Naive thymus-derived CD8-positive, alpha-beta T cell (primary cell): ENCODE data around the gene ADD2. TPM values are rescaled to one million over a fixed set of nuclear protein-coding genes. Genes with fewer than 3 reads are reported as not detected.
A peak's percentile ranks its signal among the peaks of the same experiment; 100 is the strongest.

ENCODE experiments used
- ATAC-seq, 2 donors: fragments of 150-1000 bp; cut with Tn5 transposase in 1 of 2; sonication (Bioruptor Pico), chemical (Tn5 transposase) in 1 of 2; 1 replicate in 1 of 2; 2 replicates in 1 of 2; pipeline ENCODE4 v1.10.0; 2021; ENCODE audit warnings: mild to moderate bottlenecking in 2 of 2, moderate library complexity in 2 of 2
- POLR2A ChIA-PET: fragments of 350-600 bp; sonication (Branson Sonifier 250); formaldehyde crosslinking; loops from one replicate; lab custom pipeline; 2021; ENCODE audit warnings: antibody characterized with exemption; lab: Charles Lee
- DNase-seq, 10 donors: peaks; one replicate each; pipeline versions ENCODE4 v3.0.0 to v3.0.0-alpha.2; 2020 to 2022
- H3K27ac Mint-ChIP-seq, 10 donors: one replicate each; pipeline ENCODE4 v1.8.0; 2020 to 2022; ENCODE audit warnings: mild to moderate bottlenecking in 10 of 10, mixed read lengths in 10 of 10, moderate library complexity in 4 of 10, inconsistent platforms in 1 of 10
- H3K27me3 Mint-ChIP-seq, 5 donors: one replicate each; pipeline ENCODE4 v1.8.0; 2021 to 2022; ENCODE audit warnings: mixed read lengths in 5 of 5
- H3K36me3 Mint-ChIP-seq, 3 donors: one replicate each; pipeline ENCODE4 v1.8.0; 2020 to 2022; ENCODE audit warnings: mixed read lengths in 3 of 3, mild to moderate bottlenecking in 2 of 3, inconsistent platforms in 1 of 3
- H3K4me1 Mint-ChIP-seq, 4 donors: one replicate each; pipeline ENCODE4 v1.8.0; 2021 to 2022; ENCODE audit warnings: mixed read lengths in 4 of 4
- H3K4me3 Mint-ChIP-seq, 10 donors: one replicate each; pipeline ENCODE4 v1.8.0; 2020 to 2022; ENCODE audit warnings: mild to moderate bottlenecking in 10 of 10, mixed read lengths in 10 of 10, moderate library complexity in 6 of 10, inconsistent platforms in 1 of 10
- H3K9me3 Mint-ChIP-seq, 9 donors: one replicate each; pipeline ENCODE4 v1.8.0; 2020 to 2022; ENCODE audit warnings: mixed read lengths in 9 of 9, mild to moderate bottlenecking in 3 of 9, inconsistent platforms in 1 of 9, moderate library complexity in 1 of 9
- polyA plus RNA-seq, 3 donors: library from polyadenylated mRNA; unstranded; fragments of 300-500 nt; fragmentation: Illumina TruSeq; gene quantifications; one replicate each; pipeline ENCODE4 v1.2.3, GENCODE V29; 2021
- total RNA-seq, 8 experiments: library from RNA in 2 of 8; stranded (reverse) in 2 of 8; gene quantifications; one replicate each; pipeline ENCODE4 v1.2.3 and lab custom pipeline; 2021 to 2026

Gene ADD2
- total and polyA plus RNA-seq, 5 experiments from 2014 or later: 1.8 to 10.9 (median 4.7) TPM

GRCh38 chr2:70757966-70758365 is 10.0 kb downstream of the ADD2 start:
- Mint-ChIP-seq H3K4me1 (peaks cover 0 to 5% (median under 1%) of the 10 kb centered on the region in 4 donors), H3K4me3 (no peak overlapping the region), H3K27me3 (peaks cover 0 to 16% (median 1%) of the 10 kb centered on the region in 5 donors), H3K9me3 (no peaks in the 10 kb centered on the region), H3K36me3 (peaks cover 0 to 2% (median 0%) of the 10 kb centered on the region in 3 donors), H3K27ac (no peak overlapping the region)
- POLR2A ChIA-PET: no interaction called here
- DNase-seq (no peak), ATAC-seq (no peak)

DNA sequence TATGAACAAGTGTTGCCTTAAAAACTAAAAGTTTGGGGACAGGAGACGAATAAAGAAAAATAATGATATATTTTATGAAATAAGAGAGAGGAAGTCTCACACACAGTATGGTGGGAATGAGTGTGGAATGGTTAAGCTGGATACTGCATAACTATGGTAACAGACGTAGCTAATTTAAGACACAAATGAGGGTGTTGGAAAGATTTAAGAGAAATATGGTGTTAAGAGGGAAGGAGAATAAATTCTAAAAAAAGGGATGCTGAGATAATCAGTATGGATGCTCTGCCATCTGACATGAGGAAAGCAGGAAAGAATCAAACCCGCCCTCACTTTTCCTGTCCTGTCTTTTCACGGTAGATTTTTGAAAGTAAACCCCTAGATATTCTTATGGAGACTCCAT is 10.6 kb downstream of the ADD2 start:
- Mint-ChIP-seq H3K4me3 (no peak overlapping the region), H3K4me1 (peaks cover 0 to 5% (median under 1%) of the 10 kb centered on the region in 4 donors), H3K9me3 (no peaks in the 10 kb centered on the region), H3K36me3 (peaks cover 0 to 2% (median 0%) of the 10 kb centered on the region in 3 donors), H3K27me3 (peaks cover 0 to 16% (median 1%) of the 10 kb centered on the region in 5 donors), H3K27ac (no peak overlapping the region)
- POLR2A ChIA-PET: no interaction called here
- ATAC-seq (no peak), DNase-seq (no peak)

- ATAC-seq (no peak), DNase-seq (no peak)
- H3K36me3 Mint-ChIP-seq: peaks cover 0 to 2% (median 0%) of the 10 kb centered on the region in 3 donors
- H3K4me3 Mint-ChIP-seq: no peak overlapping the region
- H3K27ac Mint-ChIP-seq: no peak overlapping the region
- peaks cover 0 to 16% (median 1%) of the 10 kb centered on the region in 5 donors for H3K27me3 Mint-ChIP-seq
- H3K9me3 Mint-ChIP-seq: no peaks in the 10 kb centered on the region
- POLR2A ChIA-PET: no interaction called here
- H3K4me1 Mint-ChIP-seq: peaks cover 0 to 5% (median under 1%) of the 10 kb centered on the region in 4 donors
Observed at GRCh38 chr2:70756128-70756527, 11.9 kb downstream of the ADD2 start.

DNA sequence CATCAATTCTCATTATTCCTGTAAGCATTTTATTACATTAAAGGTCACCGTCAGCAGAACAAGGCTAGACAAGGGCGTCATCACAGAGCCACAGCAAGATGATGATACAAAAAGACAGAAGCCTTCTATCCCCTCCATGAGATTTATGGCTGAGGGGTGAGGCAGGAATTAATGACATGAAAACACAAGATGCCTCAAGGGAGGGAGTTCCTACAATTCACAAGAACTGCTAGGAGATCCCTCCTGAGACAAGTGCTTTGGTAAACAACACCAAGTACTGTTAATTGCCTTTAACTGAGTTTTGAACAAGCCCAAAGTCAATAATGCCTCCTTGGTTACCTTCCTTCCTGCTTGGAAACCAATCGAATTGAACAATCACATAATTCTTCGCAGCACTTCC is 14.1 kb downstream of the ADD2 start:
- ATAC-seq: no peak
- peaks cover 0 to 3% (median under 1%) of the 10 kb centered on the region in 4 donors for H3K4me1 Mint-ChIP-seq
- no peak for DNase-seq
- H3K36me3 Mint-ChIP-seq: peaks cover 0 to 2% (median 0%) of the 10 kb centered on the region in 3 donors
- no peak overlapping the region for H3K4me3 Mint-ChIP-seq
- H3K27me3 Mint-ChIP-seq: peaks cover 0 to 18% (median under 1%) of the 10 kb centered on the region in 5 donors
- POLR2A ChIA-PET: no interaction called here
- H3K27ac Mint-ChIP-seq: no peak overlapping the region
- H3K9me3 Mint-ChIP-seq: no peaks in the 10 kb centered on the region

DNA sequence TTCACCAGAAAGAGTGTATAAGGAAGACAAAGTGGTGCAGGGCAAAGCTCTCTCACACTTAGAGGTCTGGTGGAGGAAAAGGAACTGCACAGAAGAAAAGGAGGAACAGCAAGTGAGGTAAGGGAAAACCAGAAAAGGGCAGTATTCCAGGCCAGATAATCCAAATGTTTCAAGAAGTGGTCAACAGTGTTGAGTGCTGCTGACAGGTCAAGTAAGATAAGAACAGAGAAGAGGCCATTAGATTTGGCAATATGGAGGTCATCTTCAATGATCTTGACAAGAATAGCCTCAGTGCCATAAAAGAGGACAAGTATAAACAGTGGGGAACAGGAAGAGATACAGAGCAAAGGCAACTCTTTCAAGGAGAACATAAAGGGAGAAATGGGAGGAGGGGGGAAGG is 15.0 kb downstream of the ADD2 start:
- POLR2A ChIA-PET: no interaction called here
- Mint-ChIP-seq H3K4me3 (no peak overlapping the region), H3K9me3 (no peaks in the 10 kb centered on the region), H3K27me3 (peaks cover 0 to 13% (median 1%) of the 10 kb centered on the region in 5 donors), H3K27ac (no peak overlapping the region), H3K36me3 (peaks cover 0 to 2% (median 0%) of the 10 kb centered on the region in 3 donors), H3K4me1 (peaks cover 0 to 6% (median under 1%) of the 10 kb centered on the region in 4 donors)
- ATAC-seq: no peak
- DNase-seq: no peak

DNA sequence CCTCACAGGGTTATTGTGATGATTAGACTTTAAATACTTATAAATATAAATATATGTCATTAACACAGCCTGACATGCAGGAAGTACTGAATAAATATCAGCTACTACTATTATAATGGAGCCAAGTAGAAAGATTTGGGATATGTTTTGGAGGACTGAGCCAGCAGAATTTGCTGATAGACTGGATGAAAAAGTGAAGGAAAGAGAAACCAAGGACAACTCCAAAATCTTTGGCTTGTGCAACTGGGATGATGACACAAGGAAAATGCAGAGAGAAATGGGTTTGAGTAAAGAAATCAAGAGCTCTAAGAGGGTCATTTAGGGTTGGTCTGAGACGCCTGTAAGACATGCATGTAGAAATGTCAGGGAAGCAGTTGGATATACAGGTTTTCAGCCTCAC is 15.6 kb downstream of the ADD2 start:
- ATAC-seq: no peak
- Mint-ChIP-seq H3K36me3 (peaks cover 0 to 2% (median 0%) of the 10 kb centered on the region in 3 donors), H3K27me3 (peaks cover 0 to 10% (median 1%) of the 10 kb centered on the region in 5 donors), H3K4me3 (no peak overlapping the region), H3K27ac (no peak overlapping the region), H3K4me1 (peaks cover 0 to 8% (median 3%) of the 10 kb centered on the region in 4 donors), H3K9me3 (peaks cover 0 to 1% (median 0%) of the 10 kb centered on the region in 9 donors)
- DNase-seq: no peak
- POLR2A ChIA-PET: no interaction called here

GRCh38 chr2:70751881-70752280 is 16.1 kb downstream of the ADD2 start:
- ATAC-seq: no peak
- H3K4me1 Mint-ChIP-seq: peaks cover 0 to 11% (median 5%) of the 10 kb centered on the region in 4 donors

DNA sequence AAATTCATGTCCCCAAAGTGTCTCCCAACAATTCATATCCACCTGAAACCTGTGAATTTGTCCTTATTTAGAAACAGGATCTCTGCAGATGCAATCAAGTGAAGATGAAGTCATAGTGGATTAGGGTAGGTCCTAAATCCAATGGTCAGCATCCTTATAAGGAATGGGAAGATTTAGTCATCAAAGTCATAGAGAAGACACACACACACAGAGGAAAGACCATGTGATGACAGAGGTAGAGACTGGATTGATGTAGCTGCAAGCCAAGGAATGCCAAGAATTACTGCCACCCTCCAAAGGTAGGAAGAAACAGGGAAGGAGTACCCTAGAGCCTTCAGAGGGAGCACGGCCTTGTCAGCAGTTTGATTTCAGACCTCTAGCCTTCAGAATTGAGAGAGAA is 17.7 kb downstream of the ADD2 start:
- H3K4me1 Mint-ChIP-seq: peaks cover 0 to 14% (median 5%) of the 10 kb centered on the region in 4 donors
- peaks cover 0 to 3% (median 0%) of the 10 kb centered on the region in 9 donors for H3K9me3 Mint-ChIP-seq
- peaks cover 0 to 8% (median 0%) of the 10 kb centered on the region in 5 donors for H3K27me3 Mint-ChIP-seq
- no peak for DNase-seq
- ATAC-seq: no peak
- H3K36me3 Mint-ChIP-seq: no peaks in the 10 kb centered on the region
- no peak overlapping the region for H3K4me3 Mint-ChIP-seq
- POLR2A ChIA-PET: no interaction called here
- H3K27ac Mint-ChIP-seq: no peak overlapping the region

More at GRCh38 chr2:70751881-70752280, 16.1 kb downstream of the ADD2 start:
- Mint-ChIP-seq H3K4me3 (no peak overlapping the region), H3K27me3 (peaks cover 0 to 11% (median 1%) of the 10 kb centered on the region in 5 donors), H3K27ac (no peak overlapping the region), H3K9me3 (peaks cover 0 to 3% (median 0%) of the 10 kb centered on the region in 9 donors), H3K36me3 (peaks cover 0 to 2% (median 0%) of the 10 kb centered on the region in 3 donors)
- POLR2A ChIA-PET: no interaction called here
- no peak for DNase-seq

DNA sequence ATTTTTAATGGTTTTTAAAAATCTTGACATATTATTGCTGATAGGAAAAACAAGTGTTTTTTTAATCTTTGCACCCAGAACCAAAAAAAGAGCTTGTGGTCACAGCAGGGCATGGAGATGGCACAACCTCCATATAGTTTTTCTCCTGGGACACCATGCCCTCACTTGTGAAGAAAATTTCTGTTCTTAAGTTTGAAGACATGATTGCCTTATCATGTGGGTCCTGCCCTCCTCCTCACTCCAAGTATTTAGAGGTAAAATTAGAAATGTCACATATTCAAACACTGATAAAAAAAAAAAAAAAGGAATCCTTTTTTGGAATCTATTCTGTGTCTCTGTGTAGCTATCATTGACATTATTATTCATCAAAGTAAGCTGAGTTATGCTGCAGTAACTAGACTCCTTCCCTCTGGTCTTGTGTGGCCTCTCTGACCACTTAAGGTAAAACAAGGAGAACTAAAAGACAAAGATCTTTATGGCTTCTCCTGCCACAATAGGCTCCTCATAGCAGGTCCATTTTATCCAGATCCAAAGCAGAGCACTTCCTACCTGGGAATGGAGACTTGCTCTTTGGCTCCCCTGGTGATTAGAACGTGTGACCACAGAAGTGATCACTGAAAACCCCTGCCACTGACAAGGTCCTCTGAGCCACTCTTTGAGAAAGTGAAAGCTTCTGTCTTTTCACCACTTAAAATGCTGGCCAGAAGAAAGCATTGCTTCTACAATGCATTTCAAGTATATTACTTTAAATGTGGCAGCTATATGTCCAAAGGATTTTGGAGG is 19.8 kb downstream of the ADD2 start:
- Mint-ChIP-seq H3K4me1 (peaks cover 0 to 14% (median 5%) of the 10 kb centered on the region in 4 donors), H3K9me3 (peaks cover 0 to 3% (median 0%) of the 10 kb centered on the region in 9 donors), H3K27me3 (peaks cover 0 to 8% (median 0%) of the 10 kb centered on the region in 5 donors), H3K4me3 (no peak overlapping the region), H3K36me3 (no peaks in the 10 kb centered on the region), H3K27ac (no peak overlapping the region)
- no peak for DNase-seq
- POLR2A ChIA-PET: no interaction called here
- ATAC-seq: no peak

- POLR2A ChIA-PET: no interaction called here
Observed at GRCh38 chr2:70747284-70747683, 20.7 kb downstream of the ADD2 start.

DNA sequence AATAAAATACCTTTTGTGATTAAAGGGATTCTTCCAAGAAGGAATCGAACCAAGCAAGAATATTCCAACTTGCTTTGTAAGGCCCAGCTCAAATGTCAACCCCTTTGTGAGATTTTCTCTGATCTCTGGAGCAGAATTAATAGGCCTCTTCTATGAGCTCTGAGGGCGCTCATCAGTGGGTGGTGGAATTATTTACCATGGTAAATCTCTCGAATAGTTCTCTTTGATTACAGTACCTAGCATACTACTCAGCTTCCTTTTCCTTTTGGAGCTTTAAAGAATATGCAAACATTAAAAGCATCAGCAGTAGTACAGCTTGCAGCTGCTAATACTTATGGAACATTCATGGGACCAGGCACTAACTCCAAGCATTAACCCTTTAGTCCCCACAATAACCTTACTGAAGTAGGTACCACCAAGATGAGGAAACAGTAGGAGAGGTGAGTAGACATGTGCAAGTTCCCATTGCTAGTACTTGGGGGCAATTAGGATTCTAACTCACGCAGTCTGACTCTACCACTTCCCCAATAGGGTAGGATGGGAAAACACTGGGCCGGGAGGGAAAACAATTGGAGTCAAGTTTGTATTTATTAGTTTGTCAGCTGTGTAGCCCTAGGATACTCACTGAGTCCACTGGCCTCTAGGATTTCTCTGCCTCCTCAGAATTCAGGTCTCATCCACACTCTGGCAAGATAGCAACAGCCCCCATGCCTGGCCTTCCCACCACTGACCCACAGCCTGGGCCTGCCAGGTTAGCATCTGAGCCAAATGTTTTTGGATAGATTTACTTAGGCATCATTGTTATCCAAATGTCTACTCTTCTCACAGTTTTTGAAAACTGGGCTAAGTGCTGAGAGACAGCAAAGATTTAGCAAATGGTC is 21.7 kb downstream of the ADD2 start:
- DNase-seq (no peak), ATAC-seq (no peak)
- POLR2A ChIA-PET: no interaction called here
- H3K4me3 Mint-ChIP-seq: no peak overlapping the region
- peaks cover 0 to 8% (median 0%) of the 10 kb centered on the region in 5 donors for H3K27me3 Mint-ChIP-seq
- no peak overlapping the region for H3K27ac Mint-ChIP-seq
- peaks cover 0 to 3% (median 0%) of the 10 kb centered on the region in 9 donors for H3K9me3 Mint-ChIP-seq
- peaks cover 0 to 14% (median 5%) of the 10 kb centered on the region in 4 donors for H3K4me1 Mint-ChIP-seq
- H3K36me3 Mint-ChIP-seq: no peaks in the 10 kb centered on the region

More at GRCh38 chr2:70747284-70747683, 20.7 kb downstream of the ADD2 start:
- no peak for ATAC-seq
- Mint-ChIP-seq H3K27me3 (peaks cover 0 to 8% (median 0%) of the 10 kb centered on the region in 5 donors), H3K27ac (peak overlapping the region in 2 of 10 donors; percentile 1 to 14), H3K36me3 (no peaks in the 10 kb centered on the region), H3K9me3 (peaks cover 0 to 3% (median 0%) of the 10 kb centered on the region in 9 donors), H3K4me3 (no peak overlapping the region), H3K4me1 (peaks cover 0 to 14% (median 5%) of the 10 kb centered on the region in 4 donors)
- no peak for DNase-seq

DNA sequence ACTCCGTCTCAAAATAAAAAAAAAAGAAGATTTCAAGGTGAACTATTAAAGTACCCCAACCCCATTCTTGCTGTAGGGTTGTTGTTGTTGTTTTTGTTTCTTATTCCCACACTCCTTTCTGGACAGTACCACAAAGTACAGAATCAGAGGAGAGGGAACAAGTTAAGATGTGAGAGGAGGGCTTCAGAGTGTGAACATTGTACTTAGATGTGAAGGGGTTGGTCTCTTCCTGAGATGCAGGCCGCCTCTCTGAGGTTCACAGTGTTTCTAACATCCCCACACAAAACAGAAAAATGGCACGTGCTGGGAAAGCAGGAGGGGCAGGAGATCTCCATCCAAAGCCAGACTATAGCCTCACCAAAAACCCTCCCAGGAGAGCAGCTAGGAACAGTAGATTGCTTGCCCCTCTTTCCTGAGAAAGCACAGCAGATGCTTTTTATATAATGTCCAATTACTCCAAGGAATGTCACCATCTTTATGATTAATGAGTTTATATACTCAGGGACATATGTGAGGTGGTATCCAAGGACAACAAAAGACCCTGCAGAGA is 22.6 kb downstream of the ADD2 start:
- no peak for ATAC-seq
- no peak overlapping the region for H3K27ac Mint-ChIP-seq
- peaks cover 0 to 7% (median 0%) of the 10 kb centered on the region in 5 donors for H3K27me3 Mint-ChIP-seq
- H3K36me3 Mint-ChIP-seq: peaks cover 5% of the 10 kb centered on the region in 3 donors
- POLR2A ChIA-PET: no interaction called here
- peaks cover 0 to 14% (median 5%) of the 10 kb centered on the region in 4 donors for H3K4me1 Mint-ChIP-seq
- H3K9me3 Mint-ChIP-seq: peaks cover 0 to 3% (median 0%) of the 10 kb centered on the region in 9 donors
- H3K4me3 Mint-ChIP-seq: no peak overlapping the region
- DNase-seq: no peak
